Superior temporal gyrus (tissue), 1 donor: ENCODE results near the gene CLECL1.
A peak's percentile ranks its signal among the peaks of the same experiment; 100 is the strongest.
"Not testable (repeated sequence)": the region's sequence is repeated elsewhere in the genome, so short reads cannot be mapped to it uniquely, and the experiment has no call there.

Experiments used
- DNase-seq: peaks from one replicate; pipeline ENCODE4 v3.0.0-alpha.2; 2016; ENCODE audit errors: extremely low spot score

Gene CLECL1

DNA sequence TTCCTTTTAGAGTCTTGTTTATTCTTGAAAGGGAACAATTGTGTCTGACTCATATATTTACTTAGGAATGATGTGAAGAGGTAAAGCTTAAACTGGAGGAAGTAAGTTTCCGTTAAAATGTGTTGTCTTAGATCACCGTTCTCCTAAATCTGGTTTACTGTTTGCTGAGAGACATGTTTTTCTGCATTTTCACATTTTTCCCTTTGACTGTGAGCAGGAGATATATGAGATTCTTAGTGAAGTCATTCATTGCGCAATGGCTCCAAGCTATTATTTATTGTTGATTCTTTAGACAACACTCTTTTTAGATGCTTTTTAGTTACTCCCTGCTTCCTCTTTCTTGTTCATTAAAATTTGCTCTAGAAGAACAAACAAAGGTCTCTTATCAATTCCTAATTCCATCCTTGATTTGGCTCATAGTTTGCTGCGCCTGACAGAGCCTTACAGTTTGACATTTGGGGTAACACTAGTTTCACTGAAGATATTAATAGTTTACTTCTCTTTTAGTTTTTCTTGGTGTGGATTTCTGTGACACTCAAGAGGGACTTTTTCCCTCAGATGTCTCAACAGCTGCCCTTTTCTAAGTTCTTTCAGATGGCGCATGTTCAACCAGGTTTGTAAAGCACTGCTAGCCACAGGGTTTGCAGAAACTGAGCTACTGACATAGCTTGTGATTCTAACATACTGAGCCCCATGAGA lies 11.4 kb downstream of the CLECL1 start:
- no peak for DNase-seq

DNA sequence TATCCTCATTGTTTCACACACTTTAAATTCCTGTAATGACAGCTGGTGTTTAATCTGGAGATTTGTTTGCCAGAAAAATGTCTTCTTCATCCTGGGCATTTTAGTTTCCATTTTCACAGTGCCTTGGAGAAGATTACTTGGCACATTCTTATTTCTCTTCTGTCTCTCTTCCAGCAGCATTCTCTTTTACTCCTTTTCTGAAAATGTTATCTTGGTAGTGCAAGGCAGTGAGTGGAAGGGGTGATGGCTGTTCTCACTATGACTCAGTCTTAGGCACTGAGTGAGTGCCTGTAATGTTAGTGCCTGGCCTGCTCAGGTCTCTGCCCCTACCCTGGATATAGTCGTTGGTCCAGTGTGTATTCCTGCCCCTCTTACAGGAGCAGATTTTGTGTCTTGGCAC lies 13.1 kb downstream of the CLECL1 start:
- peak; percentile 61 for DNase-seq

DNA sequence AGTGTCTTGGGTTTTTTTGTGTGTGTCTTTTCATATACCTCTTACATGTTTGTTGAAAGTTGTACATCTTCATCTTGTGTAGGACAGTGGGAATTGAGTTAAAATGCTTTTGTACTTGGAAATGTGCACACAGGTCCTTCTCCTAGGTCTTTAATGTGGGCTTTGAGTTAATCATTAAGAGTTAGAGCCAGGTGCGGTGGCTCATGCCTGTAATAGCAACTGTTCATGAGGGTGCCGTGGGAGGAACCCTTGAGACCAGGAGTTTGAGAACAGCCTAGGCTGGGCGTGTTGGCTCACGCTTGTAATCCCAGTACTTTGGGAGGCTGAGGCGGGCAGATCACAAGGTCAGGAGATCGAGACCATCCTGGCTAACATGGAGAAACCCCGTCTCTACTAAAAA lies 13.9 kb downstream of the CLECL1 start:
- no peak for DNase-seq

DNA sequence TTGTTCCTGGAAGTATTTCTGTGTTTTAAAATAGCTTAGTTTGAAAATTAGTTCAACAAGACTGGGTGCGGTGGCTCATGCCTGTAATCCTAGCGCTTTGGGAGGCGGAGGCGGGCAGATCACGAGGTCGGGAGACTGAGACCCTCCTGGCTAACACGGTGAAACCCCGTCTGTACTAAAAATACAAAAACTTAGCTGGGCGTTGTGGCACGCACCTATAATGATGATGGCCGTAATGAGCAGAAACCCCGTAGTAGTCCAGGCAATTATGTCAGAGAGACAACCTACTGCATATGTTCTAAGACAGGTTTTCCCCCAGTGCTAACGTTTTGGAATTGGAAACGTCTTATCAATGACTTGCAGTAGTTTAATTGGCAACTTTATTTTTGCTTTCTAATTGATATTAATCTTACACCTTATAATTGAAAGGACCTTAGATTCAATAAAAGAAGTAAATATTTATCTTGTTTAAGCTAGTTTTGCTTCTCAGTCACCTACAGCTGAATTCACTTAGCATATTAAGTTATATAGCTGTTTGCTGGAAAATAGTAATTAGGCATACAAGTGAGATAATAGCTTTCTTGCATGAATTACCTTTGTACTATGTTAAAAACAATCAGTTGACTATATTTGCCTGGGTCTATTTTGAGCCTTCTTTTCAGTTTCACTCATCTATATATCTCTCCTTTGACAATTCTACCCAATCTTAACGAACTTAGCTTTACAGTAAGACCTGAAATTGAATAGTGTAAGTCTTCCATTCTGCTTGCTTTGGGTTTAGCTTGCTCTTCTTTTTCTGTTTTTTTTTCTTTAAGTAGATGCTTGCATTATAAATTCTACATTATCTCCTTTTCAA lies 15.6 kb downstream of the CLECL1 start:
- no peak for DNase-seq

DNA sequence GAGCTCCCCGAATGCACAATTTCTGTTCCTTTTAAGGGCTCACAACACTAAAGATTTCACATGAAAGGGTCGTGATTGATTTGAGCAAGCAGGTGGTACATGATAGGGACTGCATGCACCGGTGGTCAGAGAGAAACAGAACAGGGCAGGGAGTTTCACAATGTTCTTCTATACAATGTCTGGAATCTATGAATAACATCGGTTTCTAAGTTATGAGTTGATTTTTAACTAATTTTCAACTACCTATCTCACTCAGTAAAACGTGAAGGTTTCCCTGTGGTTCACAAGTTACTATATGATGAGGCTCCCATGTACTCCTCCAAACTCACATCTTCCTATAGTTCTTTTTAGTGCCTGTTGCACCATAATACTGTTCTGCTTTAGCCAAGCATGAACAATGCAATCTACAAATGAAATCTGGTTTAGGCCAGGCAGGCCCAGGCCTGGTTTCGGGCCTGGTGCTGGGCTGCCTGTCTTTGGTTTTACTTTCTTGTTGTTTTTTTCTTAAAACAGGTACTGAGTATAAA lies 19.8 kb downstream of the CLECL1 start:
- not testable (repeated sequence) for DNase-seq

- no peak for DNase-seq
These were observed 21.2 kb downstream of the CLECL1 start for GRCh38 chr12:9711664-9712063.

- no peak for DNase-seq
These were observed 22.1 kb downstream of the CLECL1 start for GRCh38 chr12:9710584-9711375.

DNA sequence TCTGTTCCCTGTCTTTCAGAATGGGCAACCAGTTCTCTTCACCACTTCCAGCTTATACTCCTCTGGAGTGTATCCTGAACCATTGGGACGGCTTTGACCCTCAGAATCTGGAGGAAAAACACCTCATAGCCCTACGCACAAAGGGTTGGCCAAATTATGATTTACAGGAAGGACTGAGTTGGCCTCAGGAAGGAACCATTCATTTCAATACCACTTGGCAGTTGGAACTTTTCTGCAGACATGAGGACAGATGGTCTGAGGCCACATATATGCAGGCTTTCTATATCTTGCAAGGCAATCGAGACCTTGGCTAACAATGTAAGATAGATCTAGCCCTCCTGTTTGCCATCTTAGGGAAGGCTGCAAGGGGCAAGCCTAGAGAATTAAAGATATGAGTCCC lies 24.0 kb downstream of the CLECL1 start:
- no peak for DNase-seq

- peak; percentile 70 for DNase-seq
These were observed 24.8 kb downstream of the CLECL1 start for GRCh38 chr12:9707864-9708808.

GRCh38 chr12:9707356-9707755 lies 25.5 kb downstream of the CLECL1 start:
- DNase-seq, result no peak

GRCh38 chr12:9706086-9706685 lies 26.7 kb downstream of the CLECL1 start:
- no peak for DNase-seq

- DNase-seq, result not testable (repeated sequence)
These were observed 28.3 kb downstream of the CLECL1 start for GRCh38 chr12:9704561-9704960.

- no peak for DNase-seq
These were observed 30.6 kb downstream of the CLECL1 start for GRCh38 chr12:9702255-9702654.

GRCh38 chr12:9701380-9702154 lies 31.3 kb downstream of the CLECL1 start:
- no peak for DNase-seq

DNA sequence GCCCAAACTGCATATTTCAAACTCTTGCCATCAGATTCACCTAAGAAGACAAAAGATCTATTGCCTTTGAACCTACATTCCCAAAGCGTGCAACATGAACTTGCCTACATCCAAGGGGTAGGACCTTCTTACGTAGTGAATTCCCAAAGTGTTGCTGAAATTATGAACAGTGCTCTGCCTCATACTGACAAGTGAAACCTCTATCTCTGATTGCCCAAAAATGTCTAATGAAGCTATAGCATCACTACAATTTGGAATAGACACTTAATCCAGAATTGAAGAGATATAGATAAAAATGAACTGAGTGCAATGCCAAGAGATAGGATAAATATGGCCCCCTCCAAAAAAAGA lies 32.3 kb downstream of the CLECL1 start:
- DNase-seq, result no peak

- DNase-seq, result no peak
These were observed 32.8 kb downstream of the CLECL1 start for GRCh38 chr12:9699898-9700605.

- DNase-seq, result no peak
These were observed 33.5 kb downstream of the CLECL1 start for GRCh38 chr12:9699269-9699897.

GRCh38 chr12:9698681-9699080 lies 34.2 kb downstream of the CLECL1 start:
- no peak for DNase-seq

DNA sequence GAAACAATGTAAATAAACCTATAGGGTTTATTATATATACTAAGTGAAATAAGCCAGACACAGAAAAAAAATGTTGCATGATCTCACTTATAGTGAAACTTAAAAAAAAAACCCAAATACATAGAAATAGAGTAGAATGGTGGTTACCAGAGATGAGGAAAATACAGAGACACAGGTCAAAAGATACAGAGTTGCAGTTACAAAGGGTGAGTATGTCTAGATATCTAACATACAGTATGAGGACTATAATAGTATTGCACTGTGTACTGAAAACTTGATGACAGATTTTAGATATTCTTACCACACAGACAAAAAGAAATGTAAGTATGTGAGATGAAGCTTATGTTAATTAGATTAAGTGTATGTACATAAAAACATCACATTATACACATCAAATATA lies 35.3 kb downstream of the CLECL1 start:
- DNase-seq, result no peak
